ENCODE results near the gene LPAR1. TPM values are rescaled to one million over a fixed set of nuclear protein-coding genes. Genes with fewer than 3 reads are reported as not detected.
A peak's percentile ranks its signal among the peaks of the same experiment; 100 is the strongest.

Gene LPAR1
- total RNA-seq, 2 donors from 2014 or later = 5.0 to 5.9 TPM

- no peak for TF ChIP-seq CTCF (conservative IDR thresholded peaks at IDR 0.05)
- Mint-ChIP-seq H3K36me3 (ENCODE audit: low read depth) (no peaks in the 10 kb centered on the region), H3K27me3 (ENCODE audit: insufficient read depth) (no peaks in the 10 kb centered on the region), H3K9me3 (no peaks in the 10 kb centered on the region), H3K27ac (no peak overlapping the region), H3K4me1 (no peaks in the 10 kb centered on the region), H3K4me3 (no peak overlapping the region)
- H3K9ac ChIP-seq (ENCODE audit: extremely low read depth, low read length, poor library complexity, severe bottlenecking) = no peak overlapping the region
- no peaks in the 10 kb centered on the region for H3K9me3 ChIP-seq (ENCODE audit: control insufficient read depth, low read length)
- no peak overlapping the region for H3K4me3 ChIP-seq (ENCODE audit: low read length)
- no peaks in the 10 kb centered on the region for H3K27me3 ChIP-seq (ENCODE audit: control insufficient read depth, insufficient read depth, low read length, poor library complexity, severe bottlenecking)
- H3K4me1 ChIP-seq (ENCODE audit: control insufficient read depth, insufficient read depth, low read length) = no peaks in the 10 kb centered on the region
- no peaks in the 10 kb centered on the region for H3K36me3 ChIP-seq (ENCODE audit: control insufficient read depth, insufficient read depth, low read length)
- H3K27ac ChIP-seq (ENCODE audit: low read depth, low read length) = no peak overlapping the region
- no CpG with 5 or more reads among the region's 1 CpG for WGBS, 2 experiments (ENCODE audit: insufficient coverage in 1 of 2, insufficient read length in 1 of 2)
- DNase-seq = no peak
Measured at GRCh38 chr9:110886832-110887231, 151.4 kb downstream of the LPAR1 start.

- H3K27ac Mint-ChIP-seq = no peak overlapping the region
- H3K27ac ChIP-seq (ENCODE audit: low read depth, low read length) = no peak overlapping the region
Measured at GRCh38 chr9:110880189-110880588, 158.1 kb downstream of the LPAR1 start.

GRCh38 chr9:110877374-110877773, 160.9 kb downstream of the LPAR1 start:
- no peaks in the 10 kb centered on the region for H3K27me3 ChIP-seq (ENCODE audit: control insufficient read depth, insufficient read depth, low read length, poor library complexity, severe bottlenecking)

More at GRCh38 chr9:110880189-110880588, 158.1 kb downstream of the LPAR1 start:
- Histone ChIP-seq H3K4me1 (ENCODE audit: control insufficient read depth, insufficient read depth, low read length) (no peaks in the 10 kb centered on the region), H3K9ac (ENCODE audit: extremely low read depth, low read length, poor library complexity, severe bottlenecking) (no peak overlapping the region), H3K9me3 (ENCODE audit: control insufficient read depth, low read length) (no peaks in the 10 kb centered on the region), H3K27me3 (ENCODE audit: control insufficient read depth, insufficient read depth, low read length, poor library complexity, severe bottlenecking) (no peaks in the 10 kb centered on the region), H3K4me3 (ENCODE audit: low read length) (no peak overlapping the region), H3K36me3 (ENCODE audit: control insufficient read depth, insufficient read depth, low read length) (no peaks in the 10 kb centered on the region)
- Mint-ChIP-seq H3K9me3 (no peaks in the 10 kb centered on the region), H3K4me1 (peaks cover 11% of the 10 kb centered on the region), H3K27me3 (ENCODE audit: insufficient read depth) (no peaks in the 10 kb centered on the region), H3K4me3 (no peak overlapping the region), H3K36me3 (ENCODE audit: low read depth) (no peaks in the 10 kb centered on the region)
- DNase-seq = no peak
- TF ChIP-seq CTCF (conservative IDR thresholded peaks at IDR 0.05) = no peak
- 84 to 100% methylated on average over 1 to 3 of the region's 3 CpGs for WGBS, 2 experiments (ENCODE audit: insufficient coverage in 1 of 2, insufficient read length in 1 of 2)

More at GRCh38 chr9:110877374-110877773, 160.9 kb downstream of the LPAR1 start:
- Mint-ChIP-seq H3K27ac (no peak overlapping the region), H3K27me3 (ENCODE audit: insufficient read depth) (no peaks in the 10 kb centered on the region), H3K4me1 (peaks cover 12% of the 10 kb centered on the region), H3K36me3 (ENCODE audit: low read depth) (no peaks in the 10 kb centered on the region), H3K4me3 (no peak overlapping the region), H3K9me3 (no peaks in the 10 kb centered on the region)
- H3K4me3 ChIP-seq (ENCODE audit: low read length) = no peak overlapping the region
- no peaks in the 10 kb centered on the region for H3K4me1 ChIP-seq (ENCODE audit: control insufficient read depth, insufficient read depth, low read length)
- H3K9ac ChIP-seq (ENCODE audit: extremely low read depth, low read length, poor library complexity, severe bottlenecking) = no peak overlapping the region
- no peak for DNase-seq
- peak overlapping the region; percentile 11 for H3K27ac ChIP-seq (ENCODE audit: low read depth, low read length)
- no peaks in the 10 kb centered on the region for H3K36me3 ChIP-seq (ENCODE audit: control insufficient read depth, insufficient read depth, low read length)
- no peaks in the 10 kb centered on the region for H3K9me3 ChIP-seq (ENCODE audit: control insufficient read depth, low read length)
- TF ChIP-seq CTCF (conservative IDR thresholded peaks at IDR 0.05) = no peak

Measured in endodermal cell (in vitro differentiated cells).